ENCODE measurements around the gene DNM3. TPM values are rescaled to one million over a fixed set of nuclear protein-coding genes. Genes with fewer than 3 reads are reported as not detected.

Gene DNM3
- total RNA-seq, 1 donor from 2014 or later = 1.3 TPM

- intact Hi-C loops (cut with micrococcal nuclease) = loop anchor here (2.0 kb wide), 1 partner anchor 177 kb away; no protein-coding TSS in a partner anchor
Observed at GRCh38 chr1:172268237-172268636, 426.9 kb downstream of the DNM3 start.

GRCh38 chr1:172269084-172269483 lies 427.8 kb downstream of the DNM3 start:
- intact Hi-C loops (cut with micrococcal nuclease) = loop anchor here (2.0 kb wide), 1 partner anchor 178 kb away; no protein-coding TSS in a partner anchor

- intact Hi-C loops (cut with micrococcal nuclease) = loop anchor here (1.0 to 2.0 kb wide), 3 partner anchors 88 to 179 kb away; no protein-coding TSS in a partner anchor
Observed at GRCh38 chr1:172269644-172270043, 428.3 kb downstream of the DNM3 start.

GRCh38 chr1:172270605-172271004 lies 429.3 kb downstream of the DNM3 start:
- intact Hi-C loops (cut with micrococcal nuclease) = loop anchor here (1.0 to 2.0 kb wide), 2 partner anchors 89 to 128 kb away; no protein-coding TSS in a partner anchor

- intact Hi-C loops (cut with micrococcal nuclease) = no loop called here
Observed at GRCh38 chr1:172272087-172272486, 430.8 kb downstream of the DNM3 start.

- intact Hi-C loops (cut with micrococcal nuclease) = loop anchor here (1.0 kb wide), 1 partner anchor 84 kb away; no protein-coding TSS in a partner anchor
Observed at GRCh38 chr1:172273647-172274396, 432.5 kb downstream of the DNM3 start.

GRCh38 chr1:172275478-172275877 lies 434.2 kb downstream of the DNM3 start:
- intact Hi-C loops (cut with micrococcal nuclease) = no loop called here

GRCh38 chr1:172276120-172276818 lies 435.0 kb downstream of the DNM3 start:
- intact Hi-C loops (cut with micrococcal nuclease) = no loop called here

- intact Hi-C loops (cut with micrococcal nuclease) = no loop called here
Observed at GRCh38 chr1:172277275-172277674, 436.0 kb downstream of the DNM3 start.

GRCh38 chr1:172277989-172278388 lies 436.7 kb downstream of the DNM3 start:
- intact Hi-C loops (cut with micrococcal nuclease) = no loop called here

GRCh38 chr1:172278478-172278877 lies 437.2 kb downstream of the DNM3 start:
- intact Hi-C loops (cut with micrococcal nuclease) = no loop called here

- intact Hi-C loops (cut with micrococcal nuclease) = no loop called here
Observed at GRCh38 chr1:172279939-172280636, 438.8 kb downstream of the DNM3 start.

- intact Hi-C loops (cut with micrococcal nuclease) = no loop called here
Observed at GRCh38 chr1:172283766-172284165, 442.5 kb downstream of the DNM3 start.

GRCh38 chr1:172286629-172287076 lies 445.4 kb downstream of the DNM3 start:
- intact Hi-C loops (cut with micrococcal nuclease) = no loop called here

- intact Hi-C loops (cut with micrococcal nuclease) = no loop called here
Observed at GRCh38 chr1:172287208-172287607, 445.9 kb downstream of the DNM3 start.

- intact Hi-C loops (cut with micrococcal nuclease) = no loop called here
Observed at GRCh38 chr1:172288581-172288980, 447.3 kb downstream of the DNM3 start.

- intact Hi-C loops (cut with micrococcal nuclease) = no loop called here
Observed at GRCh38 chr1:172289448-172289847, 448.1 kb downstream of the DNM3 start.

GRCh38 chr1:172292840-172293239 lies 451.5 kb downstream of the DNM3 start:
- intact Hi-C loops (cut with micrococcal nuclease) = no loop called here

- intact Hi-C loops (cut with micrococcal nuclease) = no loop called here
Observed at GRCh38 chr1:172293429-172293828, 452.1 kb downstream of the DNM3 start.

- intact Hi-C loops (cut with micrococcal nuclease) = no loop called here
Observed at GRCh38 chr1:172298141-172298540, 456.8 kb downstream of the DNM3 start.

- intact Hi-C loops (cut with micrococcal nuclease) = no loop called here
Observed at GRCh38 chr1:172298911-172299310, 457.6 kb downstream of the DNM3 start.

GRCh38 chr1:172299515-172299914 lies 458.2 kb downstream of the DNM3 start:
- intact Hi-C loops (cut with micrococcal nuclease) = no loop called here

All from T-helper 2 cell treated with Interferon-gamma antibody and Interleukin-4, amounts not matched to agents 100 ng/mL and 5 ng/mL, for 36 hours (primary cell).